ENCODE measurements around the gene HS3ST3A1.

- TF ChIP-seq CTCF (IDR thresholded peaks at IDR 0.05; ENCODE audit: low read length) (no peak), EZH2 (IDR thresholded peaks at IDR 0.05; ENCODE audit: borderline replicate concordance, low read length) (no peak)
Measured at GRCh38 chr17:13475574-13476223, 126.0 kb downstream of the HS3ST3A1 start.
